DMS114 treated with DMSO at 0.1 percent for 48 hours (cell line): ENCODE measurements around the gene NES.
A peak's percentile ranks its signal among the peaks of the same experiment; 100 is the strongest.

Experiments
- DNase-seq: peaks from one replicate; lab custom pipeline; 2025; ENCODE audit not compliant: unreplicated experiment; lab: John Stamatoyannopoulos, UW

NES gene

DNA sequence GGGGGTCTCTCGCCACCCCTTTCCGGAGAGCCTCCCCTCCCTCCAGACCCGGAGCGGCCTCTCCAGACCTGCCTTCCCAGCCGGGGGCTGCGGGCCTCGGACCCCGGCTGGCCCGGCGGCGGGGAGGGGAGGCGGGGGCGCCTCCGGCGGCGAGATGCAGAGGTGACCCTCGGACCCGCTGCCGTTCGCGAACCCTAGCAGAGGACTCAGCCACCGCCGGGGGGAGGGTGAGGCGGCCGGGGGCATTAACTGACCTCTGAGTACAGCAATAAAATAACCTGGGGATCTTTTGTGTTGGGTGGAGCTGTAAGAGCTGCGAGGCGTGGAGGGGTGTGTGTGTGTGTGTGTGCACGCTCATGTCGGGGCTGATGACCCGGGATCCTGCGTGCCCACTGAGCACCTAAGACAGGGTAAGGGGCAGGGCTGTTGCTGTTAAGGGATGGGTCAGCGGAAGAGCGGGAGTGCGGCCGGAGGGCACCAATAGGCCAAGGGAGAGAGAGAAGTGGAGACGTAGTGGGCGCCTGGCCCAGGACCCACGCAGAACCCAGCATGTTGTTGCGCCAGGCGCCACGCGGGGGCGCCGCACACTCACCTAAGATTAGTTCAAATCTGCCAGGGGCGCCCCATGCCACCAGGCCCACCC, 51.6 kb downstream of the NES start:
- peak; percentile 47 for DNase-seq

DNA sequence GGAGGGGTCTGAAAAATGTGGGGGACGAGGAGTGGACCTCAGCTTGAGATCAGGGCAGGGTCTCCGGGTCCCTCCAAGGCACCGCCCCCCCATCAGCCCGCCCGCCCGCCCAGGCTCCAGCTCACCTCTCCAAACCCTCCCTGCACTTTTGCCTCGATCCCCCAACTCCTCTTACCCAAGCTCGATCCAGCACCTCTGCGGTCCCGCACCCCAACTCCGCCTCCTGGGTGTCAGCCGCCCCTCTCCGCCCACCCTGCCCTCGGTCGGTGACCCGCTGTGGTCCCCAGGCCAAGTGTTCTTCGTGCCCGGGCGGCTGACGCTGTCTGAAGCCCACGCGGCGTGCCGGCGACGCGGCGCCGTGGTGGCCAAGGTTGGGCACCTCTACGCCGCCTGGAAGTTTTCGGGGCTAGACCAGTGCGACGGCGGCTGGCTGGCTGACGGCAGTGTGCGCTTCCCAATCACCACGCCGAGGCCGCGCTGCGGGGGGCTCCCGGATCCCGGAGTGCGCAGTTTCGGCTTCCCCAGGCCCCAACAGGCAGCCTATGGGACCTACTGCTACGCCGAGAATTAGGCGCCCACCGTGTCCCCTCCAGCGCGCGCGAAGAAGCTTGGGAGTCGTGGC, 52.3 kb downstream of the NES start:
- DNase-seq = no peak

DNA sequence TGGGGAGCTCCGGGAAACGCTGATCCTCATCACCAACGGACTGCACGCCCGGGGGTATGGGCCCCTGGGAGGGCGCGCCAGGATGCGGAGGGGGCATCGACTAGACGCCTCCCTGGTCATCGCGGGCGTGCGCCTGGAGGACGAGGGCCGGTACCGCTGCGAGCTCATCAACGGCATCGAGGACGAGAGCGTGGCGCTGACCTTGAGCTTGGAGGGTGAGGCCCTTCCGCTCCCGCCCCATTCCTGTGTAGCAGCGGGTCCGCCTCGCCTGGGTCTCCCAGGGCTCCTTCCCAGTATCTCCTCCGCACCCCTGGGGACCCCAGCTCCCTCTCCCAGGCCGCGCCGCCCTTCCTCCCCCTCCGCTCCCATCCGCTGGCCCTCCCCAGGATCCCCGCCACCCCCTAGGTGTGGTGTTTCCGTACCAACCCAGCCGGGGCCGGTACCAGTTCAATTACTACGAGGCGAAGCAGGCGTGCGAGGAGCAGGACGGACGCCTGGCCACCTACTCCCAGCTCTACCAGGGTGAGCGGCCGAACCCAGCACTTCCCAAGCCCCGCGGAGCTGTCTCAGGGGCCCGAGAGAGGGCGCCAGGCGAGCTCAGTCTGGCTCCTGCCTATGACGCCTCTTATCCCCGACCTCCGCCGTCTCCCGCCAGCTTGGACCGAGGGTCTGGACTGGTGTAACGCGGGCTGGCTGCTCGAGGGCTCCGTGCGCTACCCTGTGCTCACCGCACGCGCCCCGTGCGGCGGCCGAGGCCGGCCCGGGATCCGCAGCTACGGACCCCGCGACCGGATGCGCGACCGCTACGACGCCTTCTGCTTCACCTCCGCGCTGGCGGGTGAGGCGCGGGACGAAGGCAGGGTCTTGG, 53.0 kb downstream of the NES start:
- peak; percentile 69 for DNase-seq

DNA sequence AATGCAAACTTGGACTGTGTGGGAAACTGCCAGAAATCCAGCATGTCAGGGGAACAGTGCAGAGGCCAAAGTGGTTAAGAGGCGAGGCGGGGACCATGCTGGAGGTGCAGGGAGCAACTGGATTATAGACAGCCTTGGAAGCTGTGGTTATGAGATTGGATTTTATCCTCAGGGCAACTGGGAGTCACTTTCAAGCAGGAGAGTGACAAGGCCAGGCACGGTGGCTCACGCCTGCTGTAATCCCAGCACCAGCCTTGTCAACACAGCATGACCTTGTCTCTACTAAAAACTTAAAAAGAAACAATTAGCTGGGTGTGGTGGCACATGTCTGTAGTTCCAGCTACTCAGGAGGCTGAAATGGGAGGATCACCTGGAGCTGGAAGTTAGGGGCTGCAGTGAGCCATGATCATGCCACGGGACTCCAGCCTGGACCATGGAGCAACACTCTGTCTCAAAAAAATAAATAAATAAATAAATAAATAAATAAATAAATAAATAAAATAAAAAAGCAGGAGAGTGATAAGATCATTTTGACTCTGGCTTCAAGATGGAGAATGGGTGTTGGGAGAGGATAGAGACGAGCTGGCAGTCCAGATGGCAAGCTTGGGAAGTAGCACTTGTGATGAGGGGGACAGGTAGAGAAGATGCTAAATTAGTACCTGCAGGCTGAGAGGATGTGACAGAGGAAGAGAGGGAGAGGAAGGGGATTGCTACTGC, 54.5 kb downstream of the NES start:
- DNase-seq = no peak

DNA sequence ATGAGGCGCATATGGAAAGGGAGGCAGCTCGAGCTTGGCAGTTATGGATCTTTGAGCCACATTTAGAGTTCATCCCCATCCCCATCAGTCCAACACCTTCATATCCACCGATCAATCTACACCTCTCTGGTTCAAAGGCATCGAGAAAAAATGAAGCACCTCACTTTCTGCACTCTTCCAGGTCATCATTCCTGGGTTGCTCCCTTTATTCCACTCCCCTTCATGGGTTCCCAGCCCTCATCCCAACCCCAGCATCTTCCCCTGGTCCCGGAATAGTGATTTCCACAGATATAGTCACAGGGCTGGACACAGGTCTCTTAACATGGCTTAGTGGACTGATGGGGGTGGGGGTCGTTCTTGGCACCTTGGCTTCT, 57.6 kb downstream of the NES start:
- no peak for DNase-seq

DNA sequence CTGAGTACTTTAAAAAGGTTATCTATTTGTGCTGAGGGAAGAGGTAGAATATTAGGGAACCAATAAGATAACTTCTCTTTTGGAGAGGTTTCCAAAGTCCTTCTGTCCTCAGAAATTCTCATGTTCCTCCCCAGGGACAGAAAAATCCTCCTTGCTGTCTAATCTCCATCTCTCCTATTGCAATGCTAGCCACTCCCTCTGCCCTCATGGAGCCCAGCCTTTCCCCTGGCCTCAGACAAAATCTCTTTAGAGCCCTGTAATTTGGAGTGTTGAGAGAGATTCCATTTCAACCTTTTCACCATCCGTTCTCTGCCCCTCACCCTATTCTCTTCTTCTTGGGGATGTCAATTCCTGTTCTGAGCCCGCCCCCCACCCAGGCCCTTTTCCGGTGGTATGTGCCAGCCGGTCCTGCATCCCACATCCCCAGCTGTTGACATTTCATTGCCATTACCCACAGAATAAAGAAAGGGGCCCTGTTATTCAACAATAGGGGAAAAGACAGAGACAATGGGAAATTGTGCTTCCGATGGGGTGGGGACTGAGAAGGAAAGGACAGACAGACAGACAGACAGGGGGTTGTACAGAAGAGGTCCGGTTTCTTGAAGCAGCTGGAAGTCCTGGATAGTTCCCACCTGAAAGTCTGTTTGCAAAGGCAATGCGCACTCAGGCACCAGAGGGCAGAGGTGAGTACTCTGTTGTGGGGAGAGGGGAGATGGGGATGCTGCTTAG, 58.2 kb downstream of the NES start, which contains the start of gene HAPLN2:
Gene HAPLN2 (plus strand): TSS at position 563 of the 729 bp plus-strand sequence. CDS start 4,076 bp downstream, outside the sequence.
- no peak for DNase-seq
